GM18511 (cell line): ENCODE results near the gene MCTP2.
A peak's percentile ranks its signal among the peaks of the same experiment; 100 is the strongest.

Source experiments
- ATAC-seq: cut with Tn5 transposase; IDR thresholded peaks from one replicate; pipeline ENCODE4 v1.9.1; 2021; ENCODE audit warnings: mild to moderate bottlenecking, moderate library complexity; ENCODE audit not compliant: unreplicated experiment

The MCTP2 gene

DNA sequence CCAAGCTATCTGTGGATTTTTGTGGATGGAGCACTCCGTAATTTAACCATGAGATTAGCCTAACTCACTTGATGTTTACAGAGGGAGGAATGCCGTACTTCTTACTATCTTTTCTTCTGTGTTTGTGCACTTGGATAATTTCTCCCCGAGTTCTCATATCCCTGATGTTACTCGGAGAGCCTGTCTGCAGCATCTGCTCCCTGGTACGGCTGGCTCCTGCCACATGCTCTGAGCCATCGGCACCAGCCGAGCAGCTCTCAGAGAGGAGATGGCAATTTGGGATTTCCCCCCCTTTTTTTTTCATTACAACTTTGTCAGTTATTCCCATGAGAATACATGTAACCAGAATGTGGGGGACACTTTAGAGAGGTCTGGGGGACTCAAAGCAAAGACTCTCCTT, 155.0 kb downstream of the MCTP2 start:
- no peak for ATAC-seq

- ATAC-seq = peak; percentile 15
Observed at GRCh38 chr15:94387442-94387841, 156.1 kb downstream of the MCTP2 start.

DNA sequence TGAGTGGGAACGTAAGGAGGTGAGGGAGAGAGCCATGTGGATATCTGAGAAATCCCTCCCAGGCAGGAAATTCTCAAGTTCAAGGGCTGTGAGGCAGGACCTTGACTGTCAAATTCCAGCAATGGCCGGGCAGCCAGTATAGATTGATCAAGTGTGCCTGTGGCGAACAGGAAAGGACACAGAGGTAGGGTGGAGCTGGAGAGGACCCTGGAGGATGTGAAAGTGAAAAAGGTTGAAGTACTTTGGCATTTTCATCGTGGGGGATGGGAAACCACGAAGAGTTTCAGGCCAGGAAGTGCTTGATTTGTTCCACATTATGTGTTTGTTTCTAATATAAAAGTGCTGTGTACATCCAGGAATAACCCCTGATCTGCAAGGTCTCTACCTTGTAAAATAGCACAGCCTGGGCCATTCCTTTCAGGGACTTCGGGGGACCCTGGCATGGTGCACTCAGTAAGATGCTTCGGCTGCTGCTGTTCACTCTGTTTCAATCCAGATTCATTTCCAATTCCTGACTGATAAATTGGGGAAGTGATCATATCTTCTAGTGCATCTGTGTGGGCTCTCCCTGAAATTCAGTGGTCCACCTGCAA, 156.6 kb downstream of the MCTP2 start:
- ATAC-seq = peak; percentile 71

DNA sequence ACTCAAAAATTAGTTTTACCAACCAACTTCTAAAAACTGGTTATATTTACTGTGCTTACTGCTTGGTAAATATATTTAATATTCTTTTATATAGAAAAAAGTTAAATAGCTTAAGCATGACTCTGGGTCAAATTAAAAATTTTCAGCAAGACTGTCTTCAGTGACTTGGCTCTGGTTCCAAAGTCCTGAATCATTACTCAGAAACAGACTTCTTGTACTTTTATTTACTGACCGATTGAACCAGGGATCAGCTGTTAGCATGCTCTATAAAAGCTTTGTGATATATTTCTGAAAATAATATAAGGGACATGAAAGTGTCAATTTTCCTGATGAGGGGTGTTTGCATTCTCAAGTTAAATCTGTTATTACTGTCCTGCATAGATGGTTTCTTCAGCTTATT, 164.3 kb downstream of the MCTP2 start:
- ATAC-seq = no peak

DNA sequence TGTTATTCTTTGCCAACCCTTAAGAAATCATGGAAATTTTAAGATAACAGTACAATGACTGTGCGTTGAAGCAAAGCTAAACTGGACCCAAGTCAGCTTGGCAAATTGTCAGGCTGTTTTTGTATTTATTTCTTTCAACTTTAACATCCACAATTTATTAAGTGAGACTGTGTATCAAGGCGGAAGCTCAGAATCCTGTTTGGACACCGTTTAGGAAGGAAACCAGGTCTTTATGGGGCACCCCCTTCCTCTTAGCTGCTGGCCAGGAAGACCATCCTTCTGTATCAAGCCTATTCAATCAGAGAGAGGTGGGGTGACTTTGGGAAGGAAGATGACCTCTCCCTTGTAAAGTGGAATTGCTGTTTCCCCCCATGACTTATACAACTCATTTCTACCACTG, 166.0 kb downstream of the MCTP2 start:
- ATAC-seq = no peak

- ATAC-seq = no peak
Observed at GRCh38 chr15:94398001-94398400, 166.6 kb downstream of the MCTP2 start.

- no peak for ATAC-seq
Observed at GRCh38 chr15:94400526-94401298, 169.4 kb downstream of the MCTP2 start.

- ATAC-seq = no peak
Observed at GRCh38 chr15:94403331-94403730, 172.0 kb downstream of the MCTP2 start.

- no peak for ATAC-seq
Observed at GRCh38 chr15:94404733-94405283, 173.4 kb downstream of the MCTP2 start.

DNA sequence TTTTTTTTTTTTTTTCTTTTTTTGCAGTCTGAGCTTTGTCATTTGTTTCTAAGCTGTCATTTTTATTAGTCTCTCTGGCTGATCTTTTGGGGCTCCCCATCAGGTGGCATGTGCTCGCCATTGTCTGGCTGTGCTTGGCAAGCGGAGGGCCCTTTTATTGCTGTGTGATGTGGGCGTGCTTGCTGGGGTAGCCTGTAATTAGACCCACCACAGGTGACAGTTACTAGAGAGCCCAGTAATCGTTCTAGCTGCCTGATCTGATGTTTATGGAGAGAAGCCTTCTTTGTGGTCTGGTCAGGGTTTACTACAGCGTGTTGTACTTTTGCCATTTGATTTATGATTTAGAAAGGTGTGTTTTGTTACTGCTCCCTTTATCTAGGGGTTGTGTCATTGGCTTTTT, 179.9 kb downstream of the MCTP2 start:
- no peak for ATAC-seq

DNA sequence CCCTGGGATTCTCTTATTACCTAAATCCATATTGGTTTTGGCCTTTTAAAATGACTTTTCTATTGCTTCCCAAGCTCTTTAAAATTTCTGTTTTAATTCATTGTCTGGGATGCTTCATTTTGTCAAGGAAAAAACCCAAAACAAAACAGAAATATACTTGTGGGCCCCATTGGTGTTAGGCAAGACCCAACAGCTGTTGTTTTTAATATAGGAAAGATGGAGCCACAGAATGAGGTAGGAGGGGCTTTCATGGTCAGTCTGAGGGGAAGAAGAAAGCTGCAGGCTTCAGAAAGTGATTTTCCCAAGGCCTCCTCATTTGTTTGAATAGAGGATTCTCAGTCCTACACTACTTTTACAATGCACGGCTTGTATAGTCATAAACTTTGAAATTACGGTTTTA, 180.5 kb downstream of the MCTP2 start:
- ATAC-seq = no peak

DNA sequence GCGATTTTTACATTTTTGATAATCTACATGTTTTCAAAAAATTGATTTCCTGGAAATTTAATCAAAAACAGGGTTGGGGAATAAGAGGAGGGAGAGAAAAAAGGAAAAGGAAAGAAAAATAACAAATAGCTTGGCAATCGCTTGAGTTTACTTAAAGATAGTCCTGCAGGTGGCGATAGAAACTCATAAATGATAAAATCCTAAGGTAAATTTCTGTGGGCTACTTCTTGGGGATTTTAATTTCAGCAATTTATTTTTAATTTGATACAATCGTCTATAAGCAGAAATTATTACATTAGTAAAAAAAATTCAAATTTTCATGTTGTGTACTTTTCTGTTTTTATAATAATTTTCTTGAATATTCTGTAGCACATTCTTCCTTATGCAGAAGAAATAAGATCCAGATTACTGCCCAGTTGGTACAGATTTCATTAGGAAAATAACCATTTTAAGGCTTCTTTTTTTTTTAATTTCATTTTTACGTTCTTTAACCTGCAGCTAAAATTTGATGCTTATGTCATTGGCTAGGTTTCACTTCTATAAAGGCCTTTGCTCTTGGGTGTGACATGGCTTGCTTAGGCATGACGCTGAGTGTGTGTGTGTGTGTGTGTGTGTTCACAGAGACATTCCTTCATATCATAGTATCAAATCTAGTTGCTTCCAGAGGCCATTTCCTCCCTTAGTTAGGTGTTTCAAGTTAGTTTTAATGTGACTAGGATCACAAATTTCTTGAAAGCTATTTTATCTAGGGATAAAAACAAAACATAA, 181.8 kb downstream of the MCTP2 start:
- ATAC-seq = peak; percentile 83

- no peak for ATAC-seq
Observed at GRCh38 chr15:94414916-94415315, 183.6 kb downstream of the MCTP2 start.

DNA sequence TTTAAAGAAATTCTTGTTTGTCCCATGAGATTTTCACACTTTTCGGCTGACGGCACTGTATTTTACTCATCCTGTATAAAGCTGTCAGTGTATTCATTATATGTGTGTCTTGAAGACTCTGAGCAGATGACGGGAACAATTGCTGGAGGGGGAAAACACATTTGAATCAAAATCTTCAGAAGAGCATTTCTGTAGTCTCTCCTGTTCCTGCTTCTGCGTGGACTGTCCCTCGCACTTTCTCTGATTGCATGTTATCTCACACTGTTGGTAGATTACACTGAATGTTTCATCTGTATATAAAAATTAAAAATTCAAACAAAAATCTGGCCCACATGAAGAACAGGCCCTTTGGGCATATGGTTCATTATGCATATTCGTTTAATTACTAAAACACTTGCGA, 184.9 kb downstream of the MCTP2 start:
- no peak for ATAC-seq

DNA sequence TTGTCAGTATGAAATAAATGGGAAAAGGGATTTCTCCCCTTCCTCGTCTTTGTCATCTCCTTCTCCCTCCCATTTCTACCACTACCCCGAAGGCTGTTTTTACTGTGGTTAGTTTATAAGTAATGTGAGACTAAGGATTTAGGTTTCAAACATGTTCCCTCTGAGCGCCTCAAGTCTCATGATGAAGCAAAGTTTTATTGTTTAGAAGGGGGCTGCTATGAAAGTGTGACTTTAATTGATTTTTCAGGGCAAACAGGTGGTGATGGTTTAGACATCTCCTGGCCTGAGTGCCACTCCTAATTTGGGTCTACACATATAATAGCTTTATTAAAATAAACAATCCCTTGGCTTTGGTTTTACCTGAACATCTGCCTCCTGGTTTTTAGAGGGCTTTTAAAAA, 185.5 kb downstream of the MCTP2 start:
- ATAC-seq = no peak

DNA sequence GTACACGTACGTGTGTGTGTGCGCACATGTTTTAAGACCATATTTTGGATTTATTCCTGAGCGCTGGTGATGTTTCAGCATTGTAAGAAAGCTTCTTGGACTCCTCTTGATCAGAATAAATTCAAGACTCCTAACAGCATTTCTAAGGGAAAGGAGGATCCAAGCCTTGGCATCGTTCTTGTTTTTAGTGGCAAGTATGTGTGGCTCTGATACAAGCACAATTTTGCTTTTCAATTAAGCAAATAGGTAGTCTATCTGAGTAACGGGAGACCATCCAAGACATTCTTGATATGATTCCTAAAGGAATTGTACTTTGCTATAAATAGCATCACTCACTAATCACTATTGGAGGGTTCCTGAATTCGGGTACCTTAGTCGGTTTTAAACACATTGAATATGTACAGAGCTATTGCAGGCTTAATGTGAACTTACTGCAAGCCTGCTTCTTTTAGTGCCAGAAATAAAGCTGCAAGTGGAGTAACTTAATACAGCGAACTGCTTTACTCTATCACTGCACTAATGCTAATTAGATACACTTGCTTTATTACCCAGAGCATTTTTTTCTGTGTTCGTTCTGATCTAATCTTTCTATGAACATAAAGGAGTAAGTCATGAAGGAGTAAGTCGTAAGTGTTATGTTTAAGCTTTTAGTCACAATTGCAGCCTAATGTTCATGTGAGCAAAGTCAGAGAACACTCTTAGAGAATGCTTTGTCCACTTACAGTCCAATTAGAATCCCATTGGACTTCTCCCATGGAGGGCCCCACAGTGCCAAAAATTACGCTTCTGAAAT, 186.3 kb downstream of the MCTP2 start:
- ATAC-seq = no peak

GRCh38 chr15:94421706-94422105, 190.3 kb downstream of the MCTP2 start:
- ATAC-seq = no peak

- no peak for ATAC-seq
Observed at GRCh38 chr15:94432279-94432678, 200.9 kb downstream of the MCTP2 start.

- ATAC-seq = no peak
Observed at GRCh38 chr15:94439158-94439557, 207.8 kb downstream of the MCTP2 start.

GRCh38 chr15:94441760-94442159, 210.4 kb downstream of the MCTP2 start:
- no peak for ATAC-seq

- ATAC-seq = no peak
Observed at GRCh38 chr15:94442480-94442879, 211.1 kb downstream of the MCTP2 start.
